NOMO-1 treated with DMSO at 0.1 percent for 48 hours (cell line): ENCODE data around the gene HARS2.
A peak's percentile ranks its signal among the peaks of the same experiment; 100 is the strongest.
"Not testable (repeated sequence)": the region's sequence is repeated elsewhere in the genome, so short reads cannot be mapped to it uniquely, and the experiment has no call there.

Source experiments
- DNase-seq: peaks from one replicate; lab custom pipeline; 2025; ENCODE audit not compliant: unreplicated experiment; lab: John Stamatoyannopoulos, UW

Gene HARS2

GRCh38 chr5:140696891-140697492 lies 5.7 kb downstream of the HARS2 start:
- no peak for DNase-seq

GRCh38 chr5:140700177-140701144 lies 9.2 kb downstream of the HARS2 start, which contains the start of gene ZMAT2:
Gene ZMAT2 (plus strand): TSS chr5:140700447. CDS start chr5:140700461, 14 bp downstream.
- DNase-seq = peak; percentile 99

GRCh38 chr5:140707812-140708211 lies 16.6 kb downstream of the HARS2 start:
- DNase-seq = no peak

GRCh38 chr5:140708787-140709186 lies 17.5 kb downstream of the HARS2 start:
- not testable (repeated sequence) for DNase-seq

- peak; percentile 93 for DNase-seq
Observed at GRCh38 chr5:140710899-140711552, 19.8 kb downstream of the HARS2 start.

- DNase-seq = no peak
Observed at GRCh38 chr5:140711794-140712193, 20.5 kb downstream of the HARS2 start.

- no peak for DNase-seq
Observed at GRCh38 chr5:140713562-140714094, 22.4 kb downstream of the HARS2 start.

- DNase-seq = not testable (repeated sequence)
Observed at GRCh38 chr5:140716238-140716637, 25.0 kb downstream of the HARS2 start.

- no peak for DNase-seq
Observed at GRCh38 chr5:140718266-140718592, 27.0 kb downstream of the HARS2 start.

- DNase-seq = peak; percentile 50
Observed at GRCh38 chr5:140720738-140721137, 29.5 kb downstream of the HARS2 start.

GRCh38 chr5:140721395-140721794 lies 30.1 kb downstream of the HARS2 start:
- not testable (repeated sequence) for DNase-seq

- DNase-seq = peak; percentile 61
Observed at GRCh38 chr5:140725799-140726471, 34.7 kb downstream of the HARS2 start.

- DNase-seq = no peak
Observed at GRCh38 chr5:140733098-140733497, 41.8 kb downstream of the HARS2 start.

- no peak for DNase-seq
Observed at GRCh38 chr5:140734354-140734753, 43.1 kb downstream of the HARS2 start.

- DNase-seq = no peak
Observed at GRCh38 chr5:140737486-140737885, 46.2 kb downstream of the HARS2 start.

- DNase-seq = no peak
Observed at GRCh38 chr5:140741967-140742366, 50.7 kb downstream of the HARS2 start.
